22Rv1 (cell line): ENCODE results near the gene MLLT1.

Experiments used
- ZFX ChIP-seq: fragments of 450-650 bp; IDR thresholded peaks from 2 replicates; pipeline ENCODE4 v1.6.1; 2017; ENCODE audit warnings: antibody characterized with exemption, borderline replicate concordance
- TF ChIP-seq, protein P1 (sequence below): fragments of 450-650 bp; IDR thresholded peaks from 2 replicates; pipeline ENCODE4 v1.5.1; 2017; ENCODE audit warnings: mild to moderate bottlenecking

DNA sequence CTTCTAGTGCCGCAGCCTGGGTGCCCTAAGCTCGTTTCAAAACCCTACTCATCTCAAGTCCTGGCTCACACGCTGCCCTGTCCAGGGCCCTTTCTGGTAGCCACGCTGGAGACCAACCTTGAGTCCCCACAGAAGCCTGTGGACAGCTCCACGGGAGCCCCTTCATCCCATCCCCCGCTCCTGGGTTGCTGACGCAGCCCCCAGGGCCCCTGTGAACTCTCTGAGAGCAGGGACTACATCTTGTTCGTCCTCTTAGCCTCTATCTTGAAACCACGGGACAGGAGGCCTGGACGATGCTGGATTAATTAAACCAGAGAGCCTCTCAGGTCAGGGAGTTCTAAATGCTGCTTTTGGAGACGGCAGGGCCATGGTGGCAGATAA lies 7.4 kb downstream of the MLLT1 start:
- TF ChIP-seq, protein P1, sequence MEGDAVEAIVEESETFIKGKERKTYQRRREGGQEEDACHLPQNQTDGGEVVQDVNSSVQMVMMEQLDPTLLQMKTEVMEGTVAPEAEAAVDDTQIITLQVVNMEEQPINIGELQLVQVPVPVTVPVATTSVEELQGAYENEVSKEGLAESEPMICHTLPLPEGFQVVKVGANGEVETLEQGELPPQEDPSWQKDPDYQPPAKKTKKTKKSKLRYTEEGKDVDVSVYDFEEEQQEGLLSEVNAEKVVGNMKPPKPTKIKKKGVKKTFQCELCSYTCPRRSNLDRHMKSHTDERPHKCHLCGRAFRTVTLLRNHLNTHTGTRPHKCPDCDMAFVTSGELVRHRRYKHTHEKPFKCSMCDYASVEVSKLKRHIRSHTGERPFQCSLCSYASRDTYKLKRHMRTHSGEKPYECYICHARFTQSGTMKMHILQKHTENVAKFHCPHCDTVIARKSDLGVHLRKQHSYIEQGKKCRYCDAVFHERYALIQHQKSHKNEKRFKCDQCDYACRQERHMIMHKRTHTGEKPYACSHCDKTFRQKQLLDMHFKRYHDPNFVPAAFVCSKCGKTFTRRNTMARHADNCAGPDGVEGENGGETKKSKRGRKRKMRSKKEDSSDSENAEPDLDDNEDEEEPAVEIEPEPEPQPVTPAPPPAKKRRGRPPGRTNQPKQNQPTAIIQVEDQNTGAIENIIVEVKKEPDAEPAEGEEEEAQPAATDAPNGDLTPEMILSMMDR = no peak
- no peak for TF ChIP-seq ZFX
